Keratinocyte (primary cell): ENCODE results near the gene TRAIP. TPM values are rescaled to one million over a fixed set of nuclear protein-coding genes. Genes with fewer than 3 reads are reported as not detected.

Experiments
- DNase-seq: peaks from one replicate; pipeline ENCODE4 v3.0.0-alpha.2; 2011; ENCODE audit warnings: low read depth, missing footprints, low spot score
- FAIRE-seq: peaks from 2 replicates; lab custom pipeline; 2011; peaks lifted over from hg19 to GRCh38; lab: Jason Lieb, UNC
- H2AFZ ChIP-seq: 2 replicates; pipeline ENCODE4 v1.6.0; 2012; ENCODE audit warnings: low read length, control low read depth, inconsistent platforms; ENCODE audit not compliant: control insufficient read depth
- H3K27ac ChIP-seq: 2 replicates; pipeline ENCODE4 v1.5.1; 2011; ENCODE audit warnings: low read length; ENCODE audit not compliant: control insufficient read depth, insufficient read depth
- H3K27me3 ChIP-seq: 3 replicates; pipeline ENCODE4 v1.6.0; 2011; ENCODE audit warnings: low read length; ENCODE audit not compliant: control insufficient read depth, insufficient read depth; ENCODE audit errors: extremely low read depth
- H3K36me3 ChIP-seq, 2 experiments: 2 replicates in 1 of 2; 3 replicates in 1 of 2; pipeline ENCODE4 v1.5.1; 2011; ENCODE audit warnings: low read length in 2 of 2, mild to moderate bottlenecking in 1 of 2; ENCODE audit not compliant: control insufficient read depth in 2 of 2, insufficient read depth in 2 of 2; ENCODE audit errors: extremely low read depth in 1 of 2
- H3K4me1 ChIP-seq: 3 replicates; pipeline ENCODE4 v1.5.1; 2011; ENCODE audit warnings: low read length; ENCODE audit not compliant: control insufficient read depth, insufficient read depth; ENCODE audit errors: extremely low read depth
- H3K4me2 ChIP-seq: 3 replicates; pipeline ENCODE4 v1.6.0; 2011; ENCODE audit warnings: low read depth, low read length; ENCODE audit not compliant: control insufficient read depth, insufficient read depth; ENCODE audit errors: extremely low read depth
- H3K4me3 ChIP-seq, 3 experiments: fragments of 200-600 bp in 1 of 3; sonication (generic) in 1 of 3; 2 replicates in 2 of 3; 3 replicates in 1 of 3; pipeline ENCODE4 v1.5.1; 2011 to 2016; ENCODE audit warnings: low read length in 3 of 3, mild to moderate bottlenecking in 3 of 3, control low read depth in 2 of 3, inconsistent platforms in 1 of 3, low read depth in 1 of 3, mixed read lengths in 1 of 3, mixed run types in 1 of 3, moderate library complexity in 1 of 3; ENCODE audit not compliant: control insufficient read depth in 2 of 3, insufficient read depth in 2 of 3; ENCODE audit errors: extremely low read depth in 1 of 3
- H3K79me2 ChIP-seq: 2 replicates; pipeline ENCODE4 v1.6.0; 2012; ENCODE audit warnings: low read length; ENCODE audit not compliant: control insufficient read depth, insufficient read depth
- H3K9ac ChIP-seq: 3 replicates; pipeline ENCODE4 v1.6.0; 2011; ENCODE audit warnings: low read length; ENCODE audit not compliant: control insufficient read depth, insufficient read depth; ENCODE audit errors: extremely low read depth
- H3K9me1 ChIP-seq: 3 replicates; pipeline ENCODE4 v1.6.0; 2011; ENCODE audit warnings: low read length; ENCODE audit not compliant: control insufficient read depth, insufficient read depth; ENCODE audit errors: extremely low read depth
- H3K9me3 ChIP-seq: 2 replicates; pipeline ENCODE4 v1.5.1; 2012; ENCODE audit warnings: low read depth, low read length; ENCODE audit not compliant: control insufficient read depth
- H4K20me1 ChIP-seq: 3 replicates; pipeline ENCODE4 v1.6.0; 2011; ENCODE audit warnings: low read length; ENCODE audit not compliant: control insufficient read depth, insufficient read depth; ENCODE audit errors: extremely low read depth
- EZH2 ChIP-seq: IDR thresholded peaks from one replicate; pipeline ENCODE4 v1.6.1; 2012; ENCODE audit warnings: inconsistent platforms, mild to moderate bottlenecking, low read length, moderate library complexity
- dilution Hi-C: fragments of 300-500 bp; cut with MboI; formaldehyde crosslinking; loops from one replicate; pipeline ENCODE4 v1.7.0; 2020; ENCODE audit warnings: low sequenced_read_pairs; ENCODE audit not compliant: extremely low pct_ligation_motif_present
- polyA plus RNA-seq, 5 experiments: library from polyadenylated mRNA; depleted of rRNA in 3 of 5; stranded (reverse) in 3 of 5; stranded (forward) in 1 of 5; unstranded in 1 of 5; fragments of >200 nt; gene quantifications; 1 replicate in 1 of 5; 2 replicates in 3 of 5; 3 replicates in 1 of 5; pipeline versions ENCODE4 v1.2.1 to v1.2.3, GENCODE V29; 2011 to 2012; ENCODE audit warnings: missing spikeins in 2 of 5, low read depth in 1 of 5, low replicate concordance in 1 of 5
- TF ChIP-seq, protein P1 (sequence below), 3 experiments: IDR thresholded peaks in 1 of 3; conservative IDR thresholded peaks in 1 of 3; optimal IDR thresholded peaks in 1 of 3; 2 replicates in 2 of 3; 3 replicates in 1 of 3; pipeline versions ENCODE3 to v1.5.1; 2011; ENCODE audit warnings: low read length in 3 of 3, mild to moderate bottlenecking in 3 of 3, moderate library complexity in 2 of 3, control low read depth in 1 of 3, inconsistent platforms in 1 of 3; ENCODE audit not compliant: insufficient read depth in 2 of 3; ENCODE audit errors: extremely low read depth in 1 of 3

The TRAIP gene
- polyA plus RNA-seq, 1 donor (not counting 4 experiments of a cell fraction or from before 2014, with no cell fraction given), result 5.8 TPM

DNA sequence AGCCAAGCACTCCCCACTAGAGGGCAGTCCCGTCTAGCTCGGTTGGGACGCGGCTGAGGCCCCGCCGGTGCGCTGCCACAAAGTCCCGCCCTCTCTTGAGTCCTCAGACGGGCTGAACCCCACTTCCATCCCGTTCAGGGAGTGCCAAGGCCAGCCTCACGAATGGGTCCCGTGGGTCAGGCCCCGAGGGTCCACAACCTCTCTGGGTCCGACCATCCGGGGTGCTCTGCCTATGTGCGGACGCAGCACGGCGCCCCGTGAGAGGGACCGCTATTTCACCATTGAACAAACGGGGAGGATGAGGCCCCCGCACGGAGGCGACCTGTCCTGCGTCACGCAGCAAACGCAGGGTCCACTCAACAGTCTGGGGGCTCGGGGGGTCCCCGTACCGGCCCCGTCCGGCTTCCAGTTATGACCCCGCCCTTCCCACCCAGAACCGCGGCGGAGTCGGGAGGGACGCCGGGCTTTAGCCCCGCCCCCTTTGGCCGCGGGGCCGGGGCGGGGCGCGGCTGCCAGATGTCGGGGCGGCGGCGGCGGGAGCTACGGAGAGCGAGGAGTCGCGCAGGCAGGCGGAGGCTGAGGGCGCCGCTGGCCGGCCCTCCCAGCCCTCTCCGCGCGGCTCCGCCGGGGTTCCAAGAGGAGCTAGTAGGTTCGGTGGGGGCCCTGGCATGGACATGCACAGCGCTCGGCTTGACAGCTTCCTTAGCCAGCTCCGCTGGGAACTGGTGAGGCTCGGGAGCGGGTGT is 53.5 kb downstream of the TRAIP start, which contains the start of gene INKA1:
Gene INKA1 (plus strand): TSS at position 543 of the 746 bp plus-strand sequence. CDS start 132 bp downstream, at position 675.
- peaks cover 5% of the 10 kb centered on the region for H3K9me1 ChIP-seq
- no peak for DNase-seq
- H3K79me2 ChIP-seq, result peaks cover 12% of the 10 kb centered on the region
- FAIRE-seq, result peak; percentile 55
- TF ChIP-seq, protein P1, sequence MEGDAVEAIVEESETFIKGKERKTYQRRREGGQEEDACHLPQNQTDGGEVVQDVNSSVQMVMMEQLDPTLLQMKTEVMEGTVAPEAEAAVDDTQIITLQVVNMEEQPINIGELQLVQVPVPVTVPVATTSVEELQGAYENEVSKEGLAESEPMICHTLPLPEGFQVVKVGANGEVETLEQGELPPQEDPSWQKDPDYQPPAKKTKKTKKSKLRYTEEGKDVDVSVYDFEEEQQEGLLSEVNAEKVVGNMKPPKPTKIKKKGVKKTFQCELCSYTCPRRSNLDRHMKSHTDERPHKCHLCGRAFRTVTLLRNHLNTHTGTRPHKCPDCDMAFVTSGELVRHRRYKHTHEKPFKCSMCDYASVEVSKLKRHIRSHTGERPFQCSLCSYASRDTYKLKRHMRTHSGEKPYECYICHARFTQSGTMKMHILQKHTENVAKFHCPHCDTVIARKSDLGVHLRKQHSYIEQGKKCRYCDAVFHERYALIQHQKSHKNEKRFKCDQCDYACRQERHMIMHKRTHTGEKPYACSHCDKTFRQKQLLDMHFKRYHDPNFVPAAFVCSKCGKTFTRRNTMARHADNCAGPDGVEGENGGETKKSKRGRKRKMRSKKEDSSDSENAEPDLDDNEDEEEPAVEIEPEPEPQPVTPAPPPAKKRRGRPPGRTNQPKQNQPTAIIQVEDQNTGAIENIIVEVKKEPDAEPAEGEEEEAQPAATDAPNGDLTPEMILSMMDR (optimal IDR thresholded peaks at IDR 0.05 in 1 of 3, IDR thresholded peaks at IDR 0.05 in 1 of 3, conservative IDR thresholded peaks at IDR 0.05 in 1 of 3; ENCODE audit: extremely low read depth in 1 of 3, insufficient read depth in 2 of 3, low read length in 3 of 3), result peak in 2 of 3 experiments; percentile 86 to 96
- TF ChIP-seq EZH2, result no peak
- peak within 1 kb of the TSS; percentile 98 for H3K4me2 ChIP-seq
- peaks cover 43% of the 10 kb centered on the region for H3K4me1 ChIP-seq
- H4K20me1 ChIP-seq, result peaks cover 7% of the 10 kb centered on the region
- H3K4me3 ChIP-seq, result peak within 1 kb of the TSS; percentile 80 to 89 (median 84)
- H3K36me3 ChIP-seq, result peaks cover 0 to 9% of the 10 kb centered on the region in 2 experiments
- H3K9ac ChIP-seq, result peak within 1 kb of the TSS; percentile 86
- dilution Hi-C loops, result no loop called here
- peak within 1 kb of the TSS; percentile 91 for H2AFZ ChIP-seq
- peak within 1 kb of the TSS; percentile 69 for H3K27ac ChIP-seq
- no peaks in the 10 kb centered on the region for H3K27me3 ChIP-seq
- H3K9me3 ChIP-seq, result no peaks in the 10 kb centered on the region

DNA sequence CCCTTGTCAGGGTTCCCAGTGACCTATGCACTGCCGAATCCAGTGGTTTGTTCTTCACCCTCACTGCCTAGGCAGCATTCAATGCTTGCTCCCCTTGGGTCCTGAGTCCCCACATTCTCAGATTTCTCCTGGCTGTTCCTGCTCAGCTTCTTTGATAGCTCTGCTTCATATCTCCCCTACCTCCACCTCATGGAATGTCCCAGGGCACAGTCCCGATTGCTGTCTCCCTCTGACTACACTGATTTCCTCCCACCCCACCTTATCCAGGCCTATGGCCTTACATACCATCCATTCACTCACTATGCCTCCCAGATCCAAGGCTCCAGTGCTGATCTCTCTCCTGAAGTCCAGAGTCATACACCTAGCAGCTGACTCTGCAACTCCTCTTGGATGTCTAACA is 55.2 kb downstream of the TRAIP start:
- dilution Hi-C loops, result no loop called here
- H3K79me2 ChIP-seq, result peaks cover 12% of the 10 kb centered on the region
- H3K4me3 ChIP-seq, result no peak overlapping the region
- peaks cover 29% of the 10 kb centered on the region for H3K4me1 ChIP-seq
- no peak overlapping the region for H2AFZ ChIP-seq
- H3K9me3 ChIP-seq, result no peaks in the 10 kb centered on the region
- no peak overlapping the region for H3K27ac ChIP-seq
- no peak overlapping the region for H3K4me2 ChIP-seq
- no peaks in the 10 kb centered on the region for H3K27me3 ChIP-seq
- peak; percentile 29 for FAIRE-seq
- no peak for DNase-seq
- peaks cover 0 to 8% of the 10 kb centered on the region in 2 experiments for H3K36me3 ChIP-seq
- TF ChIP-seq EZH2, result no peak
- TF ChIP-seq, protein P1 (optimal IDR thresholded peaks at IDR 0.05 in 1 of 3, IDR thresholded peaks at IDR 0.05 in 1 of 3, conservative IDR thresholded peaks at IDR 0.05 in 1 of 3; ENCODE audit: extremely low read depth in 1 of 3, insufficient read depth in 2 of 3, low read length in 3 of 3), result no peak
- H3K9me1 ChIP-seq, result peaks cover 4% of the 10 kb centered on the region
- H3K9ac ChIP-seq, result no peak overlapping the region
- peaks cover 7% of the 10 kb centered on the region for H4K20me1 ChIP-seq
